GM21717 (cell line): Measurements from ENCODE around the gene P2RX5.
"Not testable (repeated sequence)": the region's sequence is repeated elsewhere in the genome, so short reads cannot be mapped to it uniquely, and the experiment has no call there.

ENCODE experiments used
- ATAC-seq: cut with Tn5 transposase; IDR thresholded peaks from one replicate; pipeline ENCODE4 v1.9.1; 2021; ENCODE audit warnings: mild to moderate bottlenecking, moderate library complexity; ENCODE audit not compliant: unreplicated experiment

P2RX5 gene, protein sequence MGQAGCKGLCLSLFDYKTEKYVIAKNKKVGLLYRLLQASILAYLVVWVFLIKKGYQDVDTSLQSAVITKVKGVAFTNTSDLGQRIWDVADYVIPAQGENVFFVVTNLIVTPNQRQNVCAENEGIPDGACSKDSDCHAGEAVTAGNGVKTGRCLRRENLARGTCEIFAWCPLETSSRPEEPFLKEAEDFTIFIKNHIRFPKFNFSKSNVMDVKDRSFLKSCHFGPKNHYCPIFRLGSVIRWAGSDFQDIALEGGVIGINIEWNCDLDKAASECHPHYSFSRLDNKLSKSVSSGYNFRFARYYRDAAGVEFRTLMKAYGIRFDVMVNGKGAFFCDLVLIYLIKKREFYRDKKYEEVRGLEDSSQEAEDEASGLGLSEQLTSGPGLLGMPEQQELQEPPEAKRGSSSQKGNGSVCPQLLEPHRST

DNA sequence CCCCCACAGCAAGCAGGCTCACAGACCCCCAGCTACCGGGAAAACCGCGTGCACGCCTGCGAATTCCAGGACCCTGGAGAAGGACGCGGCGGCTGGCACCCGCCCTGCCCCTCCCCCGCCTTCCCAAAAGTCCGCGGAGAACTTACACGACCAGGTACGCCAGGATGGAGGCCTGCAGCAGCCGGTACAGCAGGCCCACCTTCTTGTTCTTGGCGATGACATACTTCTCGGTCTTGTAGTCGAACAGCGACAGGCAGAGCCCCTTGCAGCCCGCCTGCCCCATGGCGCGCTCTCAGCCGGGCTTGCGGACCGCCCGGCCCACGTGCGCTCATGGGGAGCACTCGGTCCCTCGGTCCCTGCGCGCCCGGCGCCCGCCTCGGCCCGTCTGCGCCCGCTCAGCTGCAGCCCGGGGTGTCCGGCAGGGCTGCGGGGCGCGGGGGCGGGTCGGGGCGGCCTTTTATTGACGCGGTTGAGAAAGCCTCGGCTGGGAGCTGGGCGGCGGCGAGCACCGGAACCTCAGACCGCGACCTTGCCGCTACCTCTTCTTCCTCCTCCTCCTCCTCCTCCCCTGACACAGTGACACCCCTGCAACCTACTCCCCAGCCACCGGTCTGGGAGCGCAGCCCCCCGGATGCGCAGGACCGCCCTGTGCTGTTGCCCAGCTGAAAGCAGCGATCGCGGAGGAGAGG is at the start of gene P2RX5:
P2RX5 (minus strand) TSS at position 433 of the 689 bp plus-strand sequence; CDS start at position 283, 150 bp downstream.
- no peak for ATAC-seq

GRCh38 chr17:3745071-3745470 is 49.1 kb upstream of the P2RX5 start:
- ATAC-seq: no peak

GRCh38 chr17:3744014-3744413 is 48.1 kb upstream of the P2RX5 start:
- ATAC-seq: no peak

DNA sequence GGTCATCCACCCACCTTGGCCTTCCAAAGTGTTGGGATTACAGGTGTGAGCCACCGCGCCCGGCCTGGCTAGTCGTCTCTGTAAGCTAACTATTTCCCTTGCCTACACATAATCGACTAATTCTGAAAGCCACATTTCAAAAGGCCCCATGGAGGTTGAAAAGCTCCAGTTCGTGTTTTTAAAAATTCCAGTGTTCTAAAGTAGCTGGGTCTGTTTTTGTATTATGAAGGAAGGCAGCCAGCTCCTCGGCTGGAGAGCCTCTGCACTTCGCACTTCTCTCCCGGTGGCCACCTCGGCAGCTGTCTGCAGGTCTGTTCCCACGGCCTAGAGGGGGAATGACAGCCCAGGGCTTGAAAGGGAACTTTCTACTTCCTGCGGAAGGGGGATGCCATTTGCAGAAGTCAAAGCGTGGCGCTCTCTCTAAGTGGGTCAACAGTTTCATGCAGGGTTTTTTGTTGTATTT is 44.7 kb upstream of the P2RX5 start:
- ATAC-seq: no peak

GRCh38 chr17:3739422-3740124 is 43.6 kb upstream of the P2RX5 start:
- no peak for ATAC-seq

GRCh38 chr17:3738562-3739295 is 42.8 kb upstream of the P2RX5 start:
- ATAC-seq: no peak

DNA sequence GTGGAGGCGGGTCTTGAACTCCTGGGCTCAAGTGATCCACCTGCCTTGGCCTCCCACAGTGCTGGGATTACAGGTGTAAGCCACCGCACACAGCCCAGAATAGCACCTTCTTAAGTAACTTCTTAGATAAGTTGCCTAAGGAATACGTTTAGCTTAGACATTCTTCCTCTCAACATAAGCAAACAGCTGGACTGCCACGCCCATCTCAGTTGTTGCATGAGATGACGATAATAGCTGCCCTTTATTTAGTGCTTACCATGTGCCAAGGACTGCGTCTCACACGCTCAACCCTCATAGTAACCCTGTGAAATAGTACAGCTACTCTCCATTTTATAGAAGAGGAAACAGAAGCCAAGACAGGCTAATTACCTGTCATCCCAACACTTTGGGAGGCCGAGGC is 39.6 kb upstream of the P2RX5 start:
- no peak for ATAC-seq

DNA sequence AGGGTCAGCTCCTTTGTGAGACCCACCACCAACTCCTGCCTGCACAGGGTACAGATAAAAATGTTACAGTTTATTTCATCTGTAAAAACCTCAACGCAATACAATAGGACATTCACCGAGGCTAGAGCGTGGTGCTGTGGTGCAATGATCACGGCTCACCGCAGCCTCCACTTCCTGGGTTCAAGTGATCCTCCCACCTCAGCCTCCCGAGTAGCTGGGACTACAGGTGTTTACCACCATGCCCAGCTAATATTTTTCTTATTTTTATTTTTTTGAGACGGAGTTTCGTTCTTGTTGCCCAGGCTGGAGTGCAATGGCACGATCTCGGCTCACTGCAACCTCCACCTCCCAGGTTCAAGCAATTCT is 38.9 kb upstream of the P2RX5 start:
- not testable (repeated sequence) for ATAC-seq

DNA sequence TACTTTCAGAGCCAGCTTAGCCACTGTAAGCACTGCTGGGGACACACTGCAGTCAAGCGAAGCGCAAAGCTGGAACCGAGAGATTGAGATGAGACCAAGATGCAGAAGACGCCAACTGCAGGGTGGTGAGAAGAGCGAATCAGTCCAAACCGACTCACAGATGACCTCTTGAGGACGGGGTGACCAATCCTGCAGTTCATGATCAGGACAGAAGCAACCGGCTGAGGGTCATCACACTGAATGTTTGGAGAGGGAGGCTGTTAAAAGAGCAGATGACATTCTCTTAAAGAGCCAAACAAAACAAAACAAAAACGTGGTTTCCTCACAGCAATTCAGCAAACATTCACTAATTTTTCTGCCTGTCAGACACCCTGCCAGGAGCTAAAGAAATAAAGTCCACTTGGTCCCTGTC is 36.3 kb upstream of the P2RX5 start:
- no peak for ATAC-seq

DNA sequence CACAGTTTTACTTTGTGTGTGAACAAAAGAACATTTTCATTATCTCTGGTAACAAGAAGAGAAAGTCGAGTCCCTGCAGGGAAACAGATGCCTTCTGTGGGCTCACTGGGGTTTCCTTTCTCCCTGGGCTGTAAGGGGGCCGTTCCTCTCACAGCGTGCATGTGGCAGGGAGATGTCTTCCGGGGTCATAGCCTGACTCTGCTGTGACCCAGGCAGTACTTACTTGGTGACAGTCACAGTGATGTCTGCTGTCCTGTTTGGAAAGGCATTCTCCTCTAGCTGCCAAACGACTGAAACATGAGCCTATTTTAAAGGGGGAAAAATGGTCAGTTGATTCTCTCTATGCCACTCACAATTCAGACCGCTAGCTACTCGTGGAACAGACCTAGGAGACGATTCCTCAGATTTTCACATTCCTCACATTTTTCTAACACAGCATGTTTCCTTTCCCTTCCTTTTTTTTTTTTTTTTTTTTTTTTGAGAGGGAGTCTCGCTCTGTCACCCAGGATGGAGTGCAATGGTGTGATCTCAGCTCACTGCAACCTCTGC is 35.0 kb upstream of the P2RX5 start:
- no peak for ATAC-seq

DNA sequence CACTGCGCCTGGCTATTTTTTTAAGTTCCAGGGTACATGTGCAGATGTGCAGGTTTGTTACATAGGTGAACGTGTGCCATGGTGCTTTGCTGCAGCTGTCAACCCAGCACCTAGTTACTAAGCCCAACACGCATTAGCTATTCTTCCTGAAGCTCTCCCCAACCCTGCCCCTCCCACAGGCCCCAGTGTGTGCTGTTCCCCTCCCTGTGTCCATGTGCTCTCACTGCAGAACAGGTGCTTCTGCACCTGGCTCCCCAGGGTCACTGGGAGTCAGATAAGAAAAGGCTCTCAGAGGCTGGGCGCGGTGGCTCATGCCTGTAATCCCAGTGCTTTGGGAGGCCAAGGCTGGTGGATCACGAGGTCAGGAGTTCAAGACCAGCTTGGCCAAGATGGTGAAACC is 33.9 kb upstream of the P2RX5 start:
- no peak for ATAC-seq

DNA sequence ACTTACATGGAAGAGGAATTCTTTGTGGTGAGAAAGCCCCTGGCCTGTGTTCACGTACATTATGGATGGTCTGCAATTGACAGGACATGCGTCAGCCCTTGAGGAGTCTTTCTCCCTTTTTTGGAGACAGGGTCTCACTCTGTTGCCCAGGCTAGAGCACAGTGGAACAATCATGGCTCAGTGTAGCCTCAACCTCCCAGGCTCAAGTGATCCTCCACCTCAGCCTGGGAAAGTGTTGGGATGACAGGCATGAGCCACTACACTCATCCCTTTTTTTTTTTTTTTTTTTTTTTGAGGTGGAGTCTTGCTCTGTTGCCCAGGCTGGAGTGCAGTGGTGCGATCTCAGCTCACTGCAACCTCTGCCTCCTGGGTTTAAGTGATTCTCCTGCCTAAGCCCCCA is 32.1 kb upstream of the P2RX5 start:
- ATAC-seq: not testable (repeated sequence)

DNA sequence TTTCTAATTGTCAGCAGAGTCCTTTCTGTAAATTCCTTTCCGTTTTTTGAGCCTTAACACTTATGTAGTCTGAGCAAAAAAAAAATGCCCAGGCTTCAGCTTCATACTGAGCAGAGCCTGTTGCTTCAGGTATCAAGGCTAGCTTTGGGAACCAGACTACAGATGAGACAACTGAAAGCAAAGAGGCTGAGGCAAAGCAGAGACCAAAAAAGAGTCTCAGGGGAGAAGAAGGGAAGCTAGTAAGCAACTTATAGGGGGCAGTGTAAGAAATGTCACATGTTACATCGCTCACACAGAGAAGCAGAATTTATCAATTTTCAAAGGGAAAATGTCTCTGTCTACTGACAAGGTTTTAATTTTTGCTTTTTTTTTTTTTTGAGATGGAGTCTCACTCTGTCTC is 31.1 kb upstream of the P2RX5 start:
- no peak for ATAC-seq

DNA sequence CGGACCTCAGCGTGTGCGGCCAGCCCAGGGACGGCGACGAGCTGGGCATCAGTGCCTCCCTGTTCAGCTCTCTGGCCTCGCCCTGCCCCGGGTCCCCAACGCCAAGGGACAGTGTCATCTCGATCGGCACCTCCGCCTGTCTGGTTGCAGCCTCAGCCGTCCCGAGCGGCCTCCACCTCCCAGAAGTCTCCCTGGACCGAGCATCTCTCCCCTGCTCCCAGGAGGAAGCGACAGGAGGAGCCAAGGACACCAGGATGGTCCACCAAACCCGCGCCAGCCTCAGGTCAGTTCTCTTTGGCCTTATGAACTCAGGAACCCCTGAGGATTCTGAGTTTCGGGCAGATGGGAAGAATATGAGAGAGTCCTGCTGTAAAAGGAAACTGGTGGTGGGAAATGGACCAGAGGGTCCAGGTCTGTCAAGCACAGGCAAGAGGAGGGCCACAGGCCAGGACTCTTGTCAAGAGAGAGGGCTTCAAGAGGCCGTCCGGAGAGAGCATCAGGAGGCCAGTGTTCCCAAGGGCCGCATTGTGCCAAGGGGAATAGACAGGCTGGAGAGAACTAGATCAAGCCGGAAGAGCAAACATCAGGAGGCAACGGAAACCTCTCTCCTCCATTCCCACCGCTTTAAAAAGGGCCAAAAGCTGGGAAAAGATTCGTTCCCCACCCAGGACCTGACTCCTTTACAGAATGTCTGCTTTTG is 28.6 kb upstream of the P2RX5 start:
- peak; percentile 8 for ATAC-seq

DNA sequence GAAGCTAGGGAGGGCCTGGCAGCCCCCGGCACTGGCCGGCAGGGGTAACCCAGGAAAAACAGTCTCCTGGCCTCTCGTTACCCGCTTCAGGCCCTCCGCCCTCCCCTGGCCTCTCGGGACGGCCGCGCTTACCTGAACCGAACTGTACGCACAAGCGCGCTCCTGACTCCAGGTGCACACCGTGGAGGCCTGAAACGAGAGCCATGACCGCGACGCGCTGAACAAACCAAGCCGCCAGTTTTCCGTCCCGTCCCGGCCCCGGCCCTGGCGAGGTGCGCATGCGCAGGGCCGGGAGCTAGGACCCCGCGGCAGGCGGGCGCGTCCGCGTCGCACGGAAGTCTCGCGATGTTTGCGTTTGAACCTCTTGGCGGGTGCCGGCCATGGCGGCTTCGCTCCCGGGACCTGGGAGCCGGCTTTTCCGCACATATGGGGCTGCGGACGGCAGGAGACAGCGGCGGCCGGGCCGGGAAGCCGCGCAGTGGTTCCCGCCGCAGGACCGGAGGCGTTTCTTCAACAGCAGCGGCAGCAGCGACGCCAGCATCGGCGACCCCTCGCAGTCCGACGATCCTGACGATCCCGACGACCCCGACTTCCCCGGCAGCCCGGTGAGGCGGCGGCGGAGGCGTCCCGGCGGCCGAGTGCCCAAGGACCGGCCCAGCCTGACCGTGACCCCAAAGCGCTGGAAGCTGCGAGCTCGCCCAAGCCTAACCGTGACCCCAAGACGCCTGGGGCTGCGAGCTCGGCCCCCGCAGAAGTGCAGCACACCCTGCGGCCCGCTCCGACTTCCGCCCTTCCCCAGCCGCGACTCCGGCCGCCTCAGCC is 27.8 kb upstream of the P2RX5 start, which contains the start of gene HASPIN:
HASPIN (plus strand) TSS at position 348 of the 822 bp plus-strand sequence; CDS start at position 381, 33 bp downstream.
- ATAC-seq: peak; percentile 76

GRCh38 chr17:3723188-3723555 is 27.2 kb upstream of the P2RX5 start:
- no peak for ATAC-seq

- no peak for ATAC-seq
Observed at GRCh38 chr17:3722716-3723115, 26.8 kb upstream of the P2RX5 start.

DNA sequence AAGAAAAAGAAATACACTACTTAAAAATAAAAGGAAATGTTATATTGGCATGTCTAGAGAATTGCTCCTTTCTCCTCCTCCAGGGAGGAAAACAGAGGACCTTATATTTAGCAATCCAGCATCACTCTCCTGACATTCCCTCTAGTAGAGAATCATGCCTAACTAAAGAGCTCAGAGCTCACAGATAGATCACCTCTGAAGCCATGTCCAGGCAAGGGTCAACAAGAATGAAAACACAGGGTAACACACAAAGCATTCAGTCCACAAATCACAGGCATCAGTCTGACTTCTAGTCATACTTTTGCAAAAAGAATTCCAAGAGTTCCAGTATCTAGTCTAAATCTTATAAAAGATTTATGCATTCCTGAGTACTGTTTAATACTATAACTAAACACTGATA is 23.3 kb upstream of the P2RX5 start:
- no peak for ATAC-seq

DNA sequence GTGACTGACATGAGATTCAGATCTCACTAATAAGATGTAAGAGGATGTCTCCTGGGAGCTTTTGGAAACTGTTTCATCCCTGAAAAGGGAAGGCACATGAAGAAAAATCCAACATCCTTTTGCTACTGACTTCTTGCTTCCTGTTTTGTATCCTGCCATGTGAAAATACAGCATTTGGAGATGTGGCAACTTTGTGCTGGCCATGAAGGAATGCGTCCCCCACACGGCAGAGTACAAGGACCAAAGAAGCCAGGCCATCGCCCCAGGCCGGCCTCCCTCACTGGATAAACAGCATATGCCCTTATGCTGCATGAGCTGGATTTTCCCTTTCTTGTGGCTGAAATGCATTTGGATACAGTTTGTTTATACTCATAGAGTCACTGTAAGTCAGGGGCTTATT is 22.2 kb upstream of the P2RX5 start:
- ATAC-seq: no peak
